HG03064 (cell line): ENCODE measurements around the gene TPX2.
"Not testable (repeated sequence)": the region's sequence is repeated elsewhere in the genome, so short reads cannot be mapped to it uniquely, and the experiment has no call there.

ENCODE experiments used
- ATAC-seq: cut with Tn5 transposase; IDR thresholded peaks from one replicate; pipeline ENCODE4 v1.9.1; 2021; ENCODE audit warnings: low read depth; ENCODE audit not compliant: unreplicated experiment

Gene TPX2

DNA sequence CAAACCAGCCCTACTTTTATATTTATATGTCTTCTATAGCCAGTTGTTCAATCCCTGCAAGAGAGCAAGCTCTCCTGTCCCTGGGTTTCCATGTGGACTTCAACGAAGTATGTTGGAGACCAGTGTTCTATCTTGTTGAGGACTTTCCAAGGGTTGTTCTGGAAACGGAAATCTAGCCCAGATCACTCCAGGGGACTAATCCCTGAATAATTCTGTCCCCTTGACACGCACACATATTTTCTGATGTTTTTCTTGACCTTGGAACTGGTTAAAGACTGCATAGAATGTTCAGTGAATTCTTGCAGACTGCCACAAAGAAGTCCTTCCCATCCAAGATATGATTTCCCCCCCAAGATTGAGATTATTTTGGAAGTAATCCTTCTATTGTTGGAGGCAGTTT is 70.6 kb downstream of the TPX2 start:
- ATAC-seq = no peak

DNA sequence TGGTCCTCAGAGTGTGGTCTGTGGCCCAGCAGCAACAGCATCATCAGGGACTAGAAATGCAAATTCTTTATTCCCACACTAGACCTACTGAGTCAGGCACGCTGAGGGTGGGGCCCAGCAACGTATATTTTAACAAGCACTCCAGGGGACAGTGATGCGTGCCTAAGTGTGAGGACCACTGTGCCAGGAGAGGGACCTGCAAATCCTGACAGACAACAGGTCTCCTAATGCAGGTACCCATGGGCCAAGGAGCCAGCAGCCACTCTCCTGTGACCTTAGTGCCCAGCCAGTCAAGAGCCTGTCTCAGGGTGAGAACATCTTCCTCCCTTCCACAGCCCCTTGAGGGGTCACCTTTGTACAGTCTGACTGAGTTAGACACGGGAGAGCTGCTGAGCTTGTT is 72.1 kb downstream of the TPX2 start:
- no peak for ATAC-seq

DNA sequence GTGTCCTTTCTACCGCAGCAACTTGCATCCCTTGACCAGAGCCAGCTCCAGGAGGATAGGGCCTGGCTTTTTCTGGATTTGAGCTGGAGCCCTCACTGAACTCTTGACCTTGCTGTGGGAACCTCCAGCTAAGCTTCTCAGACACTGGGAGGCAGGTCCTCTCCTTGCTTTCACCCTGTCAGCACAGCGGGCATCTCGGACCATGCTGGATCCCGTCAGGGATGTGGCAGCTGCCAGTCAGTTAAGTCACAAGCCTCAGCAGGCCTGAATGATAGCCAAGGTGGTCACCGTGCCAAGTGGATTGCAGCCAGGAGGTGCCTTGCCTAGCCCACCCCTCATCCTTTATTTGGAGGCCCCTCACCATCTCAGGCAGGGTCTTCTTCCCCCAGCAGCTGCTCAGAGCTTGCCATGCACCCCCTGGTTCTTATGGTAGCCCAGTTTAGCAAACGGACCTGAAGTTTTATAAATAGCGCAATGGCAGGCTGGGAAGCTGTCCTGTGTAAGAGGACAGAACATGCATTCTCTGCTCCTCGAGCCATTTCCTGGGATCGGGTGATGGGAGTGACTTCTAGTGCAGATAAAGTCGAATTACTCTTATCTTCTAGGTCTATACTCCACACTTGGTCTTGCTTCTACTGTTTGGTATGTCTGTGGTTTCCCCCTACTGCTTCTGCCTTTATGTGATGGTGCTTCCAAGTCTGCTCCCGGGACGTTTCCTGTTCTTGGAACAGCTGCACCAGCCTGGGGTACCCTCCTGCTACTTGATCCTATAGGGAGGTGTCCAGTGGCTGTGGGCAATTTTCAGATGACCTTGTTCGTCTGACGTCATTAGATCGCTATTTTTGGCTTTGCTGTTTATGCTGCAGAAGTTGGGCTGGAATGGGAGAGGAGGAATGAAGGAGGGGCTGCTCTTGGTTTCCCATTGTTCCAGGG is 73.0 kb downstream of the TPX2 start:
- no peak for ATAC-seq

DNA sequence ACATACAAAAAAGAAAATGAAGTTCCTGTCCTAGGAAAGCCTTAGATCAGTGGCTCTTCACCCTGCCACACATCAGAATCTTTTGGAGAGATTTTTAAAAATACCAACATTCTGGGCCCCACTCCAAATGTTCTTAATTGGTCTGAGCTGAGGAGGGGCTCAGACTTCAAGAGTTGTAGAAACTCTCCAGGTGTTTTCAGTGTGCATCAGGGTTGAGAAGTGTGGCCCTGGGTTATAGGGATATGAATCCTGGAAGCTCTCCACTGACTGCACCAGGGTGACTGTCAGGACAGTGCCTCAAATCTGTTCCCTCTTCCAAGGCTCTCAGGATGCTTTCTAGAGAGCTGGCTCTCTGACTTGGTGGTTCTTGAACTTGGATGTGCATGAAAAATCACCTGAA is 74.5 kb downstream of the TPX2 start:
- ATAC-seq = no peak

DNA sequence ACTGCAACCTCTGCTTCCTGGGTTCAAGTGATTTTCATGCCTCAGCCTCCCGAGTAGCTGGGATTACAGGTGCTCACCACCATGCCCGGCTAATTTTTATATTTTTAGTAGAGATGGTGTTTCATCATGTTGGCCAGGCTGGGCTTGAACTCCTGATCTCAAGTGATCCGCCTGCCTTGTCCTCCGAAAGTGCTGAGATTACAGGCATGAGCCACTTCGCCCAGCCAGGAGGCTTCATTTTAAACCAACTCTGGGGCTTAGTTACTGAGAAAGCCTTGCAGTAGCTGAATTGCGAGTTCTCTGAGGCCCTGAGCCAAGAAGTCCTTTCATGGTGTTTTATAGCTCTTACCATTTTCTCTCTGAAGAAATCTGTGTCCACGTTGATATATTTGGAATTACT is 75.1 kb downstream of the TPX2 start:
- ATAC-seq = not testable (repeated sequence)

GRCh38 chr20:31815408-31816188 is 76.5 kb downstream of the TPX2 start:
- no peak for ATAC-seq

GRCh38 chr20:31816221-31816620 is 77.1 kb downstream of the TPX2 start:
- ATAC-seq = no peak

- no peak for ATAC-seq
Observed at GRCh38 chr20:31817461-31817860, 78.4 kb downstream of the TPX2 start.

- ATAC-seq = no peak
Observed at GRCh38 chr20:31818376-31818908, 79.4 kb downstream of the TPX2 start.

GRCh38 chr20:31819083-31819784 is 80.1 kb downstream of the TPX2 start, which contains the start of gene MYLK2:
TSS of gene MYLK2 (plus strand) at chr20:31819356. CDS start at chr20:31819581, 225 bp downstream.
- ATAC-seq = no peak

- ATAC-seq = no peak
Observed at GRCh38 chr20:31820228-31820627, 81.1 kb downstream of the TPX2 start.

- ATAC-seq = no peak
Observed at GRCh38 chr20:31821427-31821826, 82.3 kb downstream of the TPX2 start.

DNA sequence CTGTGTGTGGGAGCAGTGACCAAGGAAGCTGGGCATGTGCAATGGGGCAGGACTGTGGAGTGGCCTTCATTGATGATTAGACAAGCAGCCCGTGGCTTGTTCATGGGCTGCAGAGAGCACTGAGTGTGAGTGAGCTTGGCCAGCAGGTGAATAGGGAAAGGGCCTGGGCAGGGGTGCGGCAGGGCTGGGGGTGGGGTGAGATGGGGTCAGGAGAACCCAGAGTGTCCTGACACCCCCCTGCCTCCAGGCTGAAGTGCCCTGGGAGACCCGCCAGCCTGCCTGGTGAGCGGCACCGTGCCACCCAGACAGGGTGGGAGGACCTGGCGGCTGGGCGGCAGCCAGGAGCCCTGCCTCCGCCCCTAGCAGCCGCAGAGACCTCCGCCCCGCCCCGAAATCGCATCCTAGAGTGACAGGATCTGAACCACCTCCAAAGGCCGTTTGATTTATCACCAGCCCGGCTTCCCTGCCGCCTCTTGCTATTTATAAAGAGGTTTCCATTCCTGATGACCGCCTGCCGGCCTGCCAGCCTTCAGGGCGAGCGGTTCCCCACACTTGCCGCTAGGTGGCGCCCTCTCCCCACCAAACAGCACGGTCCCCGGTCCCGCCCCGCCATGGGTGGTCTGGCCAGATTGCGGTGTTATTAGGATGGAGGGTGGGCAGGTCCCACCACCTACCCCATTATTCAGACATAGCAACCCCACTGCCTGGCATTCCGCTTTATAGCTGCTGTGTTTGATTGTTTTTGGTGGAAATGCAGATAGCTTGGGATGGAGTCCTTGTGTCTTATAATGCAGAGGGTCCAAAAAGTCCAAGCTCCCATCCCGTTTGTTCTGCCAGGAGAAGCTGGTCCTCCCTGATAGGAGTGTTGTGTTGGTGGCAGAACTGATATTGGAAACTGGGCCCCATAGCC is 83.6 kb downstream of the TPX2 start:
- ATAC-seq = no peak

DNA sequence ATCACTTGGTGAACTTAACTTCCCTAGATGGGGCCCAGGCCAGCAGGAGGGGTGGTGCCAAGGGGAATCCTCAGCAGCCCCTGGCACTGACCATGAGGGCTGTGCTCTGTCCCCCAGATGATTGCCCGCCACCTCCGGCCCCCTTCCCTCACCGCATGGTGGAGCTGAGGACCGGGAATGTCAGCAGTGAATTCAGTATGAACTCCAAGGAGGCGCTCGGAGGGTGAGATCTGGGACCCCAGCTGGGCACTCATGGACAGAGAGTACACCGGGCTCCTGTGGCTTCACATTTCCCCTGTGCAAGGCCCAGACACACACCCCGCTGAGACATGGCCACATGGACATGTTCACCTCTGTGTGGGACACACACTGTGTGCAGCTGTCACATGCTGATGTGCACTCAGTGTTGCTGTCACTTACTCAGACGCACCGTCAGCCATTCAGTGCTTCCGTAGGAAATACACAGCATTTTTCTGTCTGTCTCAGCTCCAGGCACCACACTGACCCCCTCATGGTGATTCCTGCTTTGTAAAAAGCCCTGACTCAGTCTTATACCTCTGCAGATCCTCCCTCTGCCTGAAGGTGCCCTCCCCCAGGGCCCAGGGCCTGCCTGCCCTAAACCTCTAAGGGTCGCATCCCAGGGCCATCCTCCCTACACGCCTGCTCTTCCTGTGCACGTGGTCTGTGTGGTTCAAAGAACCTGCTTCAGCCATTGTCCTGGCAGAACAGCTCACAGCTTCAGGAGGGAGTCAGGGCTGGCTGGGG is 84.5 kb downstream of the TPX2 start:
- no peak for ATAC-seq

- ATAC-seq = no peak
Observed at GRCh38 chr20:31824125-31824485, 85.0 kb downstream of the TPX2 start.

DNA sequence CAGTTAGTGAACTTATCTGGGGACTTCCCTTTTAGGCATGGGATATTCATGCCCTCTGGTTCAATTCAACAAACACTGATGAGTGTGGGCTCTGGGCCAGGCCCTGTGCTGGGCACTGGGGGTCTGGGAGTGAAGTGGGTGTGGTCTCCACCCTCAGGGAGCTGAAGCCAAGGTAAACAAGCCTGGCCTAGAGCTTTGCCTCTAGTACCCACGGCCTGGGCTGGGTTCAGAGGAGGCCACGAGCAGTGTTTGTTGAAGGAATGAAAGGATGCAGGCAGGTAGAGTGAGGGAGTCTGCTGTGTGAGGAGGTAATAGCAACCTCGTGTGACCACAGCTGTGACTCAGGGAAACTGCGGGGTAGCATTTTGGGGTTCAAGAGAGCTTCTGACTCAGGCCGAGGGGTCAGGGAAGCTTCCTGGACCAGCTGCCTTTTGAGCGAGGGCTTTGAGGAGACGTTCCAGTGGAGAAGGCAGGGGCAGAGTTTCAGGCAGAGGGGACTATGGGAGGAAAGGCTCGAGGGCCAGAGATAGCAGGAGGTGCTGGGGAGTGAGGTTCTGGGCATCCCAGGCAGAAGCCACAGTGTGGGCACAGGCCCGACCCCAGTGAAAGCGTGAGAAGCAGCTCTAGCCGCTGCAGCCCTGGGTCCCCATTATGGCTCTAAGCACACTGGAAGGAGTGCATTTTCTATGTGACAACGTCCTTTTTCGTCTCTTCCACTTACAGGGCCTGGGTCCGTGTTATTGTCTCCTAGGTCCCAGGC is 85.6 kb downstream of the TPX2 start:
- no peak for ATAC-seq

- no peak for ATAC-seq
Observed at GRCh38 chr20:31826074-31826473, 87.0 kb downstream of the TPX2 start.

DNA sequence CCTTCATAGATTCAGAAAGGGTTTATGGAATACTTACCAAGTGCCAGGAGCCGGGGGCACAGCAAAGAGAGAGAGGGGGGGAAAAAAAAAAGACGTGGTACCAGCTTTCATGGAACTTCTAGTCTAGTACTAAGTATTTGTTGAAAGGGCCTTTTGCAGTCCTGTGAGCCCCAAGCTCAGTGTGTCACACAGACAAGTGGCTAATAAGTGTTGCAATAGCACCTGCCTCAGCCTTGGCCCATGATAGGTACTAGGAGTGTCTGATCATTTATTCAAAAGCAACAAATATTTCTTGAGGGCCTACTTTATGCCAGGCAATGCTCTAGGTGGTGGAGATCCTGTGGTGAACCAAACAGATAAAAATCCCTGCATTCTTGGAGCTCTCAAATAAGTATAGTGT is 88.0 kb downstream of the TPX2 start:
- ATAC-seq = no peak
